GM12872 (cell line): ENCODE measurements around the gene OR2J3.

ENCODE experiments used
- TF ChIP-seq, protein P1 (sequence below): IDR thresholded peaks from 3 replicates; pipeline ENCODE4 v1.5.1; 2011; ENCODE audit warnings: low read depth, mild to moderate bottlenecking, low read length, moderate library complexity; ENCODE audit not compliant: insufficient read depth

Gene OR2J3

DNA sequence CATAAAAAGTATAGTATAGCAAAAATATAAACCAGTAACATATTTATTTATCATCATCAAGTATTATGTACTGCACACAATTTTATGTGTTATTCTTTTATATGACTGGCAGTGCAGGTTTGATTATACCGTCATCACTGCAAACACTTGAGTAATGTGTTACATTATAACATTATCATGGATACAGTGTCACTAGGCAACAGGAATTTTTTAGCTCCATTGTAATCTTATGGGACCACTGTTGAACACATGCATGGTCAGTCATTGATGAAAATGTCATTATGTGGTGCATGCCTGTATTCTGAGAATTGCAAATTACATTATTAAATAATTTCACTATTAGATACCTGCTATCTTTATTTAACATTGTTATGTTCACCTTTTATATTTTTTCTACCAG, 33.7 kb downstream of the OR2J3 start:
- TF ChIP-seq, protein P1, sequence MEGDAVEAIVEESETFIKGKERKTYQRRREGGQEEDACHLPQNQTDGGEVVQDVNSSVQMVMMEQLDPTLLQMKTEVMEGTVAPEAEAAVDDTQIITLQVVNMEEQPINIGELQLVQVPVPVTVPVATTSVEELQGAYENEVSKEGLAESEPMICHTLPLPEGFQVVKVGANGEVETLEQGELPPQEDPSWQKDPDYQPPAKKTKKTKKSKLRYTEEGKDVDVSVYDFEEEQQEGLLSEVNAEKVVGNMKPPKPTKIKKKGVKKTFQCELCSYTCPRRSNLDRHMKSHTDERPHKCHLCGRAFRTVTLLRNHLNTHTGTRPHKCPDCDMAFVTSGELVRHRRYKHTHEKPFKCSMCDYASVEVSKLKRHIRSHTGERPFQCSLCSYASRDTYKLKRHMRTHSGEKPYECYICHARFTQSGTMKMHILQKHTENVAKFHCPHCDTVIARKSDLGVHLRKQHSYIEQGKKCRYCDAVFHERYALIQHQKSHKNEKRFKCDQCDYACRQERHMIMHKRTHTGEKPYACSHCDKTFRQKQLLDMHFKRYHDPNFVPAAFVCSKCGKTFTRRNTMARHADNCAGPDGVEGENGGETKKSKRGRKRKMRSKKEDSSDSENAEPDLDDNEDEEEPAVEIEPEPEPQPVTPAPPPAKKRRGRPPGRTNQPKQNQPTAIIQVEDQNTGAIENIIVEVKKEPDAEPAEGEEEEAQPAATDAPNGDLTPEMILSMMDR = no peak

DNA sequence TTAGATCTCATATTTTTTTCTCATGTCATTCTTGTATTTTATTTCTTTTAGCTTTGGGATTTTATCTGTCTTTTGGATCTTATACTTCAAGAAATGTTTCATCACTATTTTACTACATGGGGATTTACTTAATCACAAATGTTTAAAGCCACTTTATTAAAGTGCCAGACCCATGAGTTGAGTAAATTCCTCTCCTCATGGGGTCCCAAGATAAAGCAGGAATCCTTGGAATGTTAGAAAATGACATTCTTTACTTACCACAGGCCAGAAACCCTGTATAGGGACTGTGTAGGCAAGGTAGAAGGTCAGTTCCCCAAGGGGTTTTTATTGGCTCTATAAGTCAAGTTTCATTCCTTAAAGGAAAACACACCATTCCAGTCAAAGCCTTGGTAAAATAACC, 34.5 kb downstream of the OR2J3 start:
- TF ChIP-seq, protein P1 = no peak

GRCh38 chr6:29146179-29146578, 38.3 kb downstream of the OR2J3 start:
- TF ChIP-seq, protein P1 = no peak

GRCh38 chr6:29147074-29147473, 39.2 kb downstream of the OR2J3 start:
- TF ChIP-seq, protein P1 = no peak

DNA sequence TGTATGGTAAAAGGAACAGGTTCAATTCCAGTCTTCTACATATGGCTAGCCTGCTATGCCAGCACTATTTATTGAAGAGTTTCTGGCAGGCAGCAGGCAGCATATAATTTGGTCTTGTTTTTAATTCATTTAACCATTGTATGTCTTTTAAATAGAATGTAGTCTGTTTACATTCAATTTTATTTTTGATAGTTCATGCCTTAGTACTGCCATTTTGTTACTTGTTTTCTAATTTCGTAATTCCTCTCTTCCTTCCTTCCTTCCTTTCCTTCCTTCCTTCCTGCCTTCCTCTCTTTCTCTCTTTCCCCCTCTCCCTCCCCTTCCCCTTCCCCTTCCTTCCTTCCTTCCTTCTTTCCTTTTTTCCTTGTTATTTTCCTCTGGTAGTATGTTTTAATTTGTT, 45.2 kb downstream of the OR2J3 start:
- TF ChIP-seq, protein P1 = no peak
